Muscle layer of duodenum (tissue), 2 donors: ENCODE results near the gene SIK3.

Experiments
- H3K27ac ChIP-seq: one replicate; pipeline ENCODE4 v1.7.0; 2013; ENCODE audit warnings: mild to moderate bottlenecking, low read length
- H3K27me3 ChIP-seq: one replicate; pipeline ENCODE4 v1.7.0; 2013; ENCODE audit warnings: low read depth, mild to moderate bottlenecking, control low read depth, low read length
- H3K36me3 ChIP-seq, 2 donors: one replicate each; pipeline ENCODE4 v1.7.0; 2013; ENCODE audit warnings: low read length in 2 of 2, control low read depth in 1 of 2, mild to moderate bottlenecking in 1 of 2; ENCODE audit not compliant: insufficient read depth in 2 of 2, control insufficient read depth in 1 of 2
- H3K4me1 ChIP-seq, 2 donors: one replicate each; pipeline ENCODE4 v1.7.0; 2013; ENCODE audit warnings: low read length in 2 of 2, mild to moderate bottlenecking in 2 of 2, control low read depth in 1 of 2, moderate library complexity in 1 of 2; ENCODE audit not compliant: insufficient read depth in 2 of 2, control insufficient read depth in 1 of 2
- H3K4me3 ChIP-seq, 2 donors: one replicate each; pipeline ENCODE4 v1.7.0; 2013; ENCODE audit warnings: low read length in 2 of 2, low read depth in 1 of 2, mild to moderate bottlenecking in 1 of 2
- H3K9me3 ChIP-seq, 2 donors: one replicate each; pipeline ENCODE4 v1.7.0; 2013; ENCODE audit warnings: low read length in 2 of 2, control low read depth in 1 of 2, mild to moderate bottlenecking in 1 of 2; ENCODE audit not compliant: control insufficient read depth in 1 of 2
- donor health status: healthy.

The SIK3 gene

GRCh38 chr11:116990811-116991210, 107.4 kb downstream of the SIK3 start:
- no peaks in the 10 kb centered on the region for H3K36me3 ChIP-seq
- no peaks in the 10 kb centered on the region for H3K27me3 ChIP-seq
- no peak overlapping the region for H3K4me3 ChIP-seq
- no peaks in the 10 kb centered on the region for H3K9me3 ChIP-seq
- H3K27ac ChIP-seq: peak overlapping the region; percentile 73
- H3K4me1 ChIP-seq: peaks cover 39 to 45% of the 10 kb centered on the region in 2 donors

- Histone ChIP-seq H3K27me3 (no peaks in the 10 kb centered on the region), H3K36me3 (no peaks in the 10 kb centered on the region), H3K9me3 (no peaks in the 10 kb centered on the region), H3K4me3 (no peak overlapping the region), H3K4me1 (peaks cover 42 to 45% of the 10 kb centered on the region in 2 donors), H3K27ac (peak overlapping the region; percentile 73)
Measured at GRCh38 chr11:116990061-116990473, 108.2 kb downstream of the SIK3 start.

GRCh38 chr11:116989184-116989583, 109.0 kb downstream of the SIK3 start:
- Histone ChIP-seq H3K36me3 (no peaks in the 10 kb centered on the region), H3K27me3 (no peaks in the 10 kb centered on the region), H3K4me3 (no peak overlapping the region), H3K4me1 (peaks cover 40 to 42% of the 10 kb centered on the region in 2 donors), H3K27ac (peak overlapping the region; percentile 73), H3K9me3 (no peaks in the 10 kb centered on the region)

- Histone ChIP-seq H3K4me1 (peaks cover 28 to 34% of the 10 kb centered on the region in 2 donors), H3K27ac (peak overlapping the region; percentile 50)
Measured at GRCh38 chr11:116986521-116987105, 111.6 kb downstream of the SIK3 start.

GRCh38 chr11:116984589-116984988, 113.6 kb downstream of the SIK3 start:
- H3K4me3 ChIP-seq: peak overlapping the region in 1 of 2 donors; percentile 2
- H3K27me3 ChIP-seq: no peaks in the 10 kb centered on the region
- no peaks in the 10 kb centered on the region for H3K36me3 ChIP-seq
- peak overlapping the region; percentile 41 for H3K27ac ChIP-seq
- peaks cover 24 to 27% of the 10 kb centered on the region in 2 donors for H3K4me1 ChIP-seq
- H3K9me3 ChIP-seq: no peaks in the 10 kb centered on the region

More at GRCh38 chr11:116986521-116987105, 111.6 kb downstream of the SIK3 start:
- Histone ChIP-seq H3K36me3 (no peaks in the 10 kb centered on the region), H3K27me3 (no peaks in the 10 kb centered on the region), H3K9me3 (no peaks in the 10 kb centered on the region), H3K4me3 (peak overlapping the region in 1 of 2 donors; percentile 5)

GRCh38 chr11:116984186-116984585, 114.0 kb downstream of the SIK3 start:
- no peaks in the 10 kb centered on the region for H3K36me3 ChIP-seq
- H3K4me1 ChIP-seq: peaks cover 20 to 26% of the 10 kb centered on the region in 2 donors
- peak overlapping the region; percentile 41 for H3K27ac ChIP-seq

GRCh38 chr11:116981266-116981885, 116.9 kb downstream of the SIK3 start:
- no peaks in the 10 kb centered on the region for H3K9me3 ChIP-seq
- no peaks in the 10 kb centered on the region for H3K27me3 ChIP-seq
- H3K36me3 ChIP-seq: no peaks in the 10 kb centered on the region
- H3K4me3 ChIP-seq: no peak overlapping the region
- H3K27ac ChIP-seq: no peak overlapping the region
- peaks cover 8 to 9% of the 10 kb centered on the region in 2 donors for H3K4me1 ChIP-seq

More at GRCh38 chr11:116984186-116984585, 114.0 kb downstream of the SIK3 start:
- Histone ChIP-seq H3K27me3 (no peaks in the 10 kb centered on the region), H3K9me3 (no peaks in the 10 kb centered on the region), H3K4me3 (peak overlapping the region in 1 of 2 donors; percentile 2)

- Histone ChIP-seq H3K27ac (no peak overlapping the region), H3K4me1 (peaks cover 0 to 9% of the 10 kb centered on the region in 2 donors), H3K9me3 (no peaks in the 10 kb centered on the region), H3K27me3 (no peaks in the 10 kb centered on the region), H3K4me3 (no peak overlapping the region), H3K36me3 (no peaks in the 10 kb centered on the region)
Measured at GRCh38 chr11:116980136-116980793, 118.0 kb downstream of the SIK3 start.

- H3K27ac ChIP-seq: no peak overlapping the region
- no peak overlapping the region for H3K4me3 ChIP-seq
- peaks cover 0 to 18% of the 10 kb centered on the region in 2 donors for H3K4me1 ChIP-seq
- H3K27me3 ChIP-seq: no peaks in the 10 kb centered on the region
- no peaks in the 10 kb centered on the region for H3K9me3 ChIP-seq
- no peaks in the 10 kb centered on the region for H3K36me3 ChIP-seq
Measured at GRCh38 chr11:116976941-116977570, 121.2 kb downstream of the SIK3 start.

- Histone ChIP-seq H3K4me3 (no peak overlapping the region), H3K36me3 (no peaks in the 10 kb centered on the region), H3K27me3 (no peaks in the 10 kb centered on the region), H3K27ac (no peak overlapping the region), H3K4me1 (peaks cover 0 to 14% of the 10 kb centered on the region in 2 donors), H3K9me3 (no peaks in the 10 kb centered on the region)
Measured at GRCh38 chr11:116975661-116976060, 122.6 kb downstream of the SIK3 start.

- H3K4me3 ChIP-seq: no peak overlapping the region
- no peaks in the 10 kb centered on the region for H3K27me3 ChIP-seq
- no peaks in the 10 kb centered on the region for H3K36me3 ChIP-seq
- peaks cover 0 to 12% of the 10 kb centered on the region in 2 donors for H3K4me1 ChIP-seq
- no peak overlapping the region for H3K27ac ChIP-seq
- no peaks in the 10 kb centered on the region for H3K9me3 ChIP-seq
Measured at GRCh38 chr11:116973270-116973669, 125.0 kb downstream of the SIK3 start.
